Measurements from ENCODE around the gene SPECC1.
"Not testable (repeated sequence)": the region's sequence is repeated elsewhere in the genome, so short reads cannot be mapped to it uniquely, and the experiment has no call there.

Gene SPECC1

GRCh38 chr17:20216154-20216815, 207.1 kb downstream of the SPECC1 start:
- Histone ChIP-seq H3K4me3 (ENCODE audit: low read length in 2 of 2) (no peak overlapping the region), H3K9ac (ENCODE audit: low read depth in 1 of 2, low read length in 2 of 2) (no peak overlapping the region), H3K36me3 (ENCODE audit: control insufficient read depth in 2 of 2, insufficient read depth in 2 of 2, low read length in 2 of 2) (no peaks in the 10 kb centered on the region), H3K27ac (ENCODE audit: low read depth in 2 of 2, low read length in 2 of 2) (no peak overlapping the region), H3K9me3 (ENCODE audit: control insufficient read depth in 2 of 2, low read length in 2 of 2) (no peaks in the 10 kb centered on the region), H3K27me3 (ENCODE audit: control insufficient read depth in 2 of 2, insufficient read depth in 2 of 2, low read length in 2 of 2) (no peaks in the 10 kb centered on the region), H3K4me1 (ENCODE audit: control insufficient read depth in 2 of 2, insufficient read depth in 2 of 2, low read length in 2 of 2) (no peaks in the 10 kb centered on the region)

GRCh38 chr17:20216853-20217252, 207.7 kb downstream of the SPECC1 start:
- no peak overlapping the region for H3K9ac ChIP-seq (ENCODE audit: low read depth in 1 of 2, low read length in 2 of 2)

GRCh38 chr17:20217677-20218076, 208.5 kb downstream of the SPECC1 start:
- no peak overlapping the region for H3K9ac ChIP-seq (ENCODE audit: low read depth in 1 of 2, low read length in 2 of 2)
- H3K9me3 ChIP-seq (ENCODE audit: control insufficient read depth in 2 of 2, low read length in 2 of 2): no peaks in the 10 kb centered on the region
- H3K27me3 ChIP-seq (ENCODE audit: control insufficient read depth in 2 of 2, insufficient read depth in 2 of 2, low read length in 2 of 2): no peaks in the 10 kb centered on the region
- no peaks in the 10 kb centered on the region for H3K4me1 ChIP-seq (ENCODE audit: control insufficient read depth in 2 of 2, insufficient read depth in 2 of 2, low read length in 2 of 2)
- H3K36me3 ChIP-seq (ENCODE audit: control insufficient read depth in 2 of 2, insufficient read depth in 2 of 2, low read length in 2 of 2): no peaks in the 10 kb centered on the region
- no peak overlapping the region for H3K4me3 ChIP-seq (ENCODE audit: low read length in 2 of 2)
- no peak overlapping the region for H3K27ac ChIP-seq (ENCODE audit: low read depth in 2 of 2, low read length in 2 of 2)

More at GRCh38 chr17:20216853-20217252, 207.7 kb downstream of the SPECC1 start:
- no peaks in the 10 kb centered on the region for H3K36me3 ChIP-seq (ENCODE audit: control insufficient read depth in 2 of 2, insufficient read depth in 2 of 2, low read length in 2 of 2)
- H3K4me1 ChIP-seq (ENCODE audit: control insufficient read depth in 2 of 2, insufficient read depth in 2 of 2, low read length in 2 of 2): no peaks in the 10 kb centered on the region
- no peaks in the 10 kb centered on the region for H3K27me3 ChIP-seq (ENCODE audit: control insufficient read depth in 2 of 2, insufficient read depth in 2 of 2, low read length in 2 of 2)
- no peaks in the 10 kb centered on the region for H3K9me3 ChIP-seq (ENCODE audit: control insufficient read depth in 2 of 2, low read length in 2 of 2)
- H3K4me3 ChIP-seq (ENCODE audit: low read length in 2 of 2): no peak overlapping the region
- H3K27ac ChIP-seq (ENCODE audit: low read depth in 2 of 2, low read length in 2 of 2): no peak overlapping the region

GRCh38 chr17:20218272-20218671, 209.1 kb downstream of the SPECC1 start:
- Histone ChIP-seq H3K9me3 (ENCODE audit: control insufficient read depth in 2 of 2, low read length in 2 of 2) (no peaks in the 10 kb centered on the region), H3K27ac (ENCODE audit: low read depth in 2 of 2, low read length in 2 of 2) (no peak overlapping the region), H3K36me3 (ENCODE audit: control insufficient read depth in 2 of 2, insufficient read depth in 2 of 2, low read length in 2 of 2) (no peaks in the 10 kb centered on the region), H3K27me3 (ENCODE audit: control insufficient read depth in 2 of 2, insufficient read depth in 2 of 2, low read length in 2 of 2) (no peaks in the 10 kb centered on the region), H3K4me3 (ENCODE audit: low read length in 2 of 2) (no peak overlapping the region), H3K4me1 (ENCODE audit: control insufficient read depth in 2 of 2, insufficient read depth in 2 of 2, low read length in 2 of 2) (no peaks in the 10 kb centered on the region), H3K9ac (ENCODE audit: low read depth in 1 of 2, low read length in 2 of 2) (no peak overlapping the region)

GRCh38 chr17:20223808-20224328, 214.7 kb downstream of the SPECC1 start:
- no peak overlapping the region for H3K4me3 ChIP-seq (ENCODE audit: low read length in 2 of 2)
- no peak overlapping the region for H3K9ac ChIP-seq (ENCODE audit: low read depth in 1 of 2, low read length in 2 of 2)
- H3K27ac ChIP-seq (ENCODE audit: low read depth in 2 of 2, low read length in 2 of 2): no peak overlapping the region
- no peaks in the 10 kb centered on the region for H3K9me3 ChIP-seq (ENCODE audit: control insufficient read depth in 2 of 2, low read length in 2 of 2)
- no peaks in the 10 kb centered on the region for H3K4me1 ChIP-seq (ENCODE audit: control insufficient read depth in 2 of 2, insufficient read depth in 2 of 2, low read length in 2 of 2)
- peaks cover 0 to 5% of the 10 kb centered on the region in 2 donors for H3K36me3 ChIP-seq (ENCODE audit: control insufficient read depth in 2 of 2, insufficient read depth in 2 of 2, low read length in 2 of 2)
- no peaks in the 10 kb centered on the region for H3K27me3 ChIP-seq (ENCODE audit: control insufficient read depth in 2 of 2, insufficient read depth in 2 of 2, low read length in 2 of 2)

- Histone ChIP-seq H3K4me3 (ENCODE audit: low read length in 2 of 2) (no peak overlapping the region), H3K27me3 (ENCODE audit: control insufficient read depth in 2 of 2, insufficient read depth in 2 of 2, low read length in 2 of 2) (no peaks in the 10 kb centered on the region), H3K36me3 (ENCODE audit: control insufficient read depth in 2 of 2, insufficient read depth in 2 of 2, low read length in 2 of 2) (peaks cover 0 to 9% of the 10 kb centered on the region in 2 donors), H3K9me3 (ENCODE audit: control insufficient read depth in 2 of 2, low read length in 2 of 2) (no peaks in the 10 kb centered on the region), H3K27ac (ENCODE audit: low read depth in 2 of 2, low read length in 2 of 2) (no peak overlapping the region), H3K4me1 (ENCODE audit: control insufficient read depth in 2 of 2, insufficient read depth in 2 of 2, low read length in 2 of 2) (no peaks in the 10 kb centered on the region), H3K9ac (ENCODE audit: low read depth in 1 of 2, low read length in 2 of 2) (no peak overlapping the region)
Measured at GRCh38 chr17:20224379-20224778, 215.2 kb downstream of the SPECC1 start.

- Histone ChIP-seq H3K27me3 (ENCODE audit: control insufficient read depth in 2 of 2, insufficient read depth in 2 of 2, low read length in 2 of 2) (no peaks in the 10 kb centered on the region), H3K36me3 (ENCODE audit: control insufficient read depth in 2 of 2, insufficient read depth in 2 of 2, low read length in 2 of 2) (peaks cover 8 to 16% of the 10 kb centered on the region in 2 donors), H3K4me1 (ENCODE audit: control insufficient read depth in 2 of 2, insufficient read depth in 2 of 2, low read length in 2 of 2) (no peaks in the 10 kb centered on the region), H3K27ac (ENCODE audit: low read depth in 2 of 2, low read length in 2 of 2) (no peak overlapping the region), H3K9ac (ENCODE audit: low read depth in 1 of 2, low read length in 2 of 2) (no peak overlapping the region), H3K9me3 (ENCODE audit: control insufficient read depth in 2 of 2, low read length in 2 of 2) (no peaks in the 10 kb centered on the region), H3K4me3 (ENCODE audit: low read length in 2 of 2) (no peak overlapping the region)
Measured at GRCh38 chr17:20225162-20226115, 216.3 kb downstream of the SPECC1 start.

- Histone ChIP-seq H3K4me1 (ENCODE audit: control insufficient read depth in 2 of 2, insufficient read depth in 2 of 2, low read length in 2 of 2) (no peaks in the 10 kb centered on the region), H3K27me3 (ENCODE audit: control insufficient read depth in 2 of 2, insufficient read depth in 2 of 2, low read length in 2 of 2) (no peaks in the 10 kb centered on the region), H3K36me3 (ENCODE audit: control insufficient read depth in 2 of 2, insufficient read depth in 2 of 2, low read length in 2 of 2) (peaks cover 21 to 28% of the 10 kb centered on the region in 2 donors), H3K27ac (ENCODE audit: low read depth in 2 of 2, low read length in 2 of 2) (no peak overlapping the region), H3K9ac (ENCODE audit: low read depth in 1 of 2, low read length in 2 of 2) (no peak overlapping the region), H3K9me3 (ENCODE audit: control insufficient read depth in 2 of 2, low read length in 2 of 2) (no peaks in the 10 kb centered on the region), H3K4me3 (ENCODE audit: low read length in 2 of 2) (no peak overlapping the region)
Measured at GRCh38 chr17:20226814-20227482, 217.8 kb downstream of the SPECC1 start.

- not testable (repeated sequence) for H3K4me3 ChIP-seq (ENCODE audit: low read length in 2 of 2); H3K4me1 ChIP-seq (ENCODE audit: control insufficient read depth in 2 of 2, insufficient read depth in 2 of 2, low read length in 2 of 2); H3K27me3 ChIP-seq (ENCODE audit: control insufficient read depth in 2 of 2, insufficient read depth in 2 of 2, low read length in 2 of 2); H3K9me3 ChIP-seq (ENCODE audit: control insufficient read depth in 2 of 2, low read length in 2 of 2); H3K27ac ChIP-seq (ENCODE audit: low read depth in 2 of 2, low read length in 2 of 2); H3K9ac ChIP-seq (ENCODE audit: low read depth in 1 of 2, low read length in 2 of 2)
- H3K36me3 ChIP-seq (ENCODE audit: control insufficient read depth in 2 of 2, insufficient read depth in 2 of 2, low read length in 2 of 2): peaks cover 29 to 30% of the 10 kb centered on the region in 2 donors
Measured at GRCh38 chr17:20227720-20228370, 218.7 kb downstream of the SPECC1 start.

All from mucosa of rectum (tissue), 2 donors.